Rectal smooth muscle tissue (tissue), 1 donor: ENCODE measurements around the gene TUBGCP2.

Experiments used
- H3K27ac ChIP-seq: one replicate; pipeline ENCODE4 v1.7.0; 2013; ENCODE audit warnings: low read depth, low read length, inconsistent platforms
- H3K27me3 ChIP-seq: one replicate; pipeline ENCODE4 v1.7.0; 2013; ENCODE audit warnings: low read length; ENCODE audit not compliant: control insufficient read depth, insufficient read depth
- H3K36me3 ChIP-seq: one replicate; pipeline ENCODE4 v1.7.0; 2013; ENCODE audit warnings: low read length; ENCODE audit not compliant: control insufficient read depth, insufficient read depth
- H3K4me1 ChIP-seq: one replicate; pipeline ENCODE4 v1.7.0; 2013; ENCODE audit warnings: low read length; ENCODE audit not compliant: control insufficient read depth, insufficient read depth
- H3K4me3 ChIP-seq: one replicate; pipeline ENCODE4 v1.7.0; 2013; ENCODE audit warnings: low read length
- H3K9ac ChIP-seq: one replicate; pipeline ENCODE4 v1.7.0; 2013; ENCODE audit warnings: low read length

TUBGCP2 gene

GRCh38 chr10:133336577-133337369 lies 28.1 kb upstream of the TUBGCP2 start, which contains the start of gene CALY:
Gene CALY (minus strand): TSS chr10:133336896. CDS start chr10:133328989, 7,907 bp downstream.
- Histone ChIP-seq H3K4me3 (peak within 1 kb of the TSS; percentile 32), H3K4me1 (peaks cover 5% of the 10 kb centered on the region), H3K27ac (no peak within 1 kb of the TSS), H3K36me3 (no peaks in the 10 kb centered on the region), H3K9ac (no peak within 1 kb of the TSS), H3K27me3 (peaks cover 48% of the 10 kb centered on the region)

GRCh38 chr10:133336118-133336576 lies 27.5 kb upstream of the TUBGCP2 start:
- peaks cover 52% of the 10 kb centered on the region for H3K27me3 ChIP-seq
- no peak overlapping the region for H3K27ac ChIP-seq
- H3K9ac ChIP-seq = no peak overlapping the region
- peak overlapping the region; percentile 32 for H3K4me3 ChIP-seq
- no peaks in the 10 kb centered on the region for H3K36me3 ChIP-seq
- peaks cover 5% of the 10 kb centered on the region for H3K4me1 ChIP-seq

- peak overlapping the region; percentile 58 for H3K4me3 ChIP-seq
- H3K27me3 ChIP-seq = peaks cover 52% of the 10 kb centered on the region
- H3K27ac ChIP-seq = no peak overlapping the region
- no peak overlapping the region for H3K9ac ChIP-seq
- H3K4me1 ChIP-seq = peaks cover 5% of the 10 kb centered on the region
- H3K36me3 ChIP-seq = no peaks in the 10 kb centered on the region
Measured at GRCh38 chr10:133335246-133336117, 26.8 kb upstream of the TUBGCP2 start.

- Histone ChIP-seq H3K4me1 (peaks cover 5% of the 10 kb centered on the region), H3K4me3 (peak overlapping the region; percentile 58), H3K9ac (no peak overlapping the region), H3K36me3 (no peaks in the 10 kb centered on the region), H3K27me3 (peaks cover 49% of the 10 kb centered on the region), H3K27ac (no peak overlapping the region)
Measured at GRCh38 chr10:133334503-133335245, 26.0 kb upstream of the TUBGCP2 start.

GRCh38 chr10:133332936-133333699 lies 24.4 kb upstream of the TUBGCP2 start:
- Histone ChIP-seq H3K9ac (no peak overlapping the region), H3K27me3 (peaks cover 51% of the 10 kb centered on the region), H3K4me1 (peaks cover 5% of the 10 kb centered on the region), H3K4me3 (no peak overlapping the region), H3K27ac (no peak overlapping the region), H3K36me3 (no peaks in the 10 kb centered on the region)

GRCh38 chr10:133329491-133330202 lies 21.0 kb upstream of the TUBGCP2 start:
- Histone ChIP-seq H3K36me3 (no peaks in the 10 kb centered on the region), H3K27me3 (peaks cover 50% of the 10 kb centered on the region), H3K9ac (no peak overlapping the region), H3K4me3 (peak overlapping the region; percentile 9), H3K27ac (no peak overlapping the region), H3K4me1 (peaks cover 3% of the 10 kb centered on the region)

GRCh38 chr10:133328358-133329343 lies 20.0 kb upstream of the TUBGCP2 start:
- H3K27ac ChIP-seq = no peak overlapping the region
- H3K4me3 ChIP-seq = no peak overlapping the region
- peaks cover 2% of the 10 kb centered on the region for H3K4me1 ChIP-seq
- no peak overlapping the region for H3K9ac ChIP-seq
- peaks cover 48% of the 10 kb centered on the region for H3K27me3 ChIP-seq
- no peaks in the 10 kb centered on the region for H3K36me3 ChIP-seq

GRCh38 chr10:133327651-133328357 lies 19.1 kb upstream of the TUBGCP2 start:
- Histone ChIP-seq H3K4me3 (no peak overlapping the region), H3K27ac (no peak overlapping the region), H3K27me3 (peaks cover 45% of the 10 kb centered on the region), H3K4me1 (peaks cover 2% of the 10 kb centered on the region), H3K9ac (no peak overlapping the region), H3K36me3 (no peaks in the 10 kb centered on the region)

GRCh38 chr10:133326745-133327650 lies 18.3 kb upstream of the TUBGCP2 start:
- Histone ChIP-seq H3K4me1 (peaks cover 2% of the 10 kb centered on the region), H3K27ac (no peak overlapping the region), H3K4me3 (no peak overlapping the region), H3K9ac (no peak overlapping the region), H3K27me3 (peaks cover 43% of the 10 kb centered on the region), H3K36me3 (no peaks in the 10 kb centered on the region)
